ENCODE results near the gene GPR160. TPM values are rescaled to one million over a fixed set of nuclear protein-coding genes. Genes with fewer than 3 reads are reported as not detected.

The GPR160 gene
- total and polyA plus RNA-seq, 3 donors from 2014 or later, result 3.9 to 10.4 (median 4.2) TPM

DNA sequence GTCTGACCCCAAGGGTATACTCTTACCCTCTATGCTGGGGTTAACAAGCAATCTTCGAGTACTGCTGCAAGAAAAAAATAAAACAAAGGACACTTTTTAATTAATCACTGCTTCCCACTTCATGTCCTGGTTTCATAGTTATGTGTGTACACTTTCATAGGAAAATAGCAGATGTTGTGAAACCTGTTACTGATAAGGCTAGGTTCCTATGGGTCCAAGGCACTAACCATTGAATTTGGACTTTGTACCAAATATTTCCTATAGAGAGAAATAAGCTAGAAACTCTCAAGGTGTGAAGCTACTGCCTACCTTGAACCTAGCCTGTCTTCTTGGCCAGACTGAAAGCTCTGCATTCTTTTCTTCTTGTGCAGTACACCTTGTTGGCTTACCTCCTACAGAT lies 14.6 kb upstream of the GPR160 start:
- H3K9me3 ChIP-seq, result no peaks in the 10 kb centered on the region
- no peaks in the 10 kb centered on the region for H3K4me1 ChIP-seq
- intact Hi-C loops (cut with DNase I; ENCODE audit: low total_unique reads), result no loop called here
- DNase-seq, result no peak
- no peak overlapping the region for H3K4me3 ChIP-seq
- 76 to 94% methylated on average over 1 of the region's 1 CpG for WGBS, 2 donors
- TF ChIP-seq POLR2A (IDR thresholded peaks at IDR 0.05), result no peak
- TF ChIP-seq, protein P1, sequence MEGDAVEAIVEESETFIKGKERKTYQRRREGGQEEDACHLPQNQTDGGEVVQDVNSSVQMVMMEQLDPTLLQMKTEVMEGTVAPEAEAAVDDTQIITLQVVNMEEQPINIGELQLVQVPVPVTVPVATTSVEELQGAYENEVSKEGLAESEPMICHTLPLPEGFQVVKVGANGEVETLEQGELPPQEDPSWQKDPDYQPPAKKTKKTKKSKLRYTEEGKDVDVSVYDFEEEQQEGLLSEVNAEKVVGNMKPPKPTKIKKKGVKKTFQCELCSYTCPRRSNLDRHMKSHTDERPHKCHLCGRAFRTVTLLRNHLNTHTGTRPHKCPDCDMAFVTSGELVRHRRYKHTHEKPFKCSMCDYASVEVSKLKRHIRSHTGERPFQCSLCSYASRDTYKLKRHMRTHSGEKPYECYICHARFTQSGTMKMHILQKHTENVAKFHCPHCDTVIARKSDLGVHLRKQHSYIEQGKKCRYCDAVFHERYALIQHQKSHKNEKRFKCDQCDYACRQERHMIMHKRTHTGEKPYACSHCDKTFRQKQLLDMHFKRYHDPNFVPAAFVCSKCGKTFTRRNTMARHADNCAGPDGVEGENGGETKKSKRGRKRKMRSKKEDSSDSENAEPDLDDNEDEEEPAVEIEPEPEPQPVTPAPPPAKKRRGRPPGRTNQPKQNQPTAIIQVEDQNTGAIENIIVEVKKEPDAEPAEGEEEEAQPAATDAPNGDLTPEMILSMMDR (IDR thresholded peaks at IDR 0.05), result no peak
- no peaks in the 10 kb centered on the region for H3K36me3 ChIP-seq (ENCODE audit: low read depth, missing control alignments)
- no peaks in the 10 kb centered on the region for H3K27me3 ChIP-seq
- no peak overlapping the region for H3K27ac ChIP-seq

DNA sequence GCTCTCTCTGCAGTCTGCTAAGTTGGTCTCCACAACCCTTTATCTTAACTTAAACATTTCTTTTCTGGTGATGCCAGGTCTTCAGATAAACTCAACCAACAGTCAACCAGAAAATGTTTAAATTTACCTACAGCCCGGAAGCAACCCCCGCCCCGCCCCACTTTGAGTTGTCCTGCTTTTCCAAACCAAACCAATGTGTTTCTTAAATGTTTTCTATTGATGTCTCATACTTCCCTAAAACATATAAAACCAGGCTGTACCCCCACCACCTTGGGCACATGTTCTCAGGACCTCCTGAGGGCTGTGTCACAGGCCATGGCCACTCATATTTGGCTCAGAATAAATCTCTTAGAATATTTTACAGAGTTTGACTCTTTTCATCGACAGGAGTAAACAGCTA lies 13.2 kb upstream of the GPR160 start:
- Histone ChIP-seq H3K27me3 (no peaks in the 10 kb centered on the region), H3K27ac (no peak overlapping the region), H3K9me3 (no peaks in the 10 kb centered on the region), H3K4me3 (no peak overlapping the region), H3K36me3 (ENCODE audit: low read depth, missing control alignments) (no peaks in the 10 kb centered on the region), H3K4me1 (no peaks in the 10 kb centered on the region)
- 92 to 94% methylated on average over 4 of the region's 4 CpGs for WGBS, 2 donors
- no peak for DNase-seq
- intact Hi-C loops (cut with DNase I; ENCODE audit: low total_unique reads), result no loop called here
- TF ChIP-seq, protein P1 (IDR thresholded peaks at IDR 0.05), result no peak
- TF ChIP-seq POLR2A (IDR thresholded peaks at IDR 0.05), result no peak

DNA sequence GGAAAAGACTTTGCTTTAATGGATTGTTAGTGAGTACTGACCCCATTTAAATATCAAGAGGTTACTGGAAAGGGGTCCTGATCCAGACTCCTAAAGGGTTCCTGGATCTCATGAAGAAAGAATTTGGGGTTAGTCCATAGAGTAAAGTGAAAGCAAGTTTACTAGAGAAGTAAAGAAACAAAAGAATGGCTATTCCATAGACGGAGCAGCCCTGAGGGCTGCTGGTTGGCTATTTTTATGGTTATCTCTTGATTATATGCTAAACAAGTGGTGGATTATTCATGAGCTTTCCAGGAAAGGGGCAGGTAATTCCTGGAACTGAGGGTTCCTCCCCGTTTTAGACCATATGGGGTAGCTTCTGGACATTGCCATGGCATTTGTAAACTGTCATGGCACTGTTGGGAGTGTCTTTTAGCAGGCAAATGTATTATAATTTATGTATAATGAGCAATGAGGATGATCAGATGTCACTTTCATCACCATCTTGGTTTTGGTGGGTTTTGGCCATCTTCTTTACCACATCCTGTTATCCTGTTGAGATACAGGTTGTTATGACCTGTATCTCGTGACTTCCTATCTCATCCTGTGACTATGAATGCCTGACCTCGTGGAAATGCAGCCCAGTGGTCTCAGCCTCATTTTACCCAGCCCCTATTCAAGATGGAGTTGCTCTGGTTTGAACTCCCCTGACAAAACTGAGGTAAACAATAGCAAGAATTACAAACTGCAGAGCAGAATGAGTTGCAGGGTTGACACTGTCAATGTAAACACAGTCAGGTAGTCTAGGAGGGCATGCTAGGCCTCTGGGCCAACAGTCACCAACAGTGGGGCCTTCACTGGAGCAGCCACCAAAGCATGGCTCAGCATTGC lies 10.3 kb upstream of the GPR160 start:
- Histone ChIP-seq H3K9me3 (no peaks in the 10 kb centered on the region), H3K36me3 (ENCODE audit: low read depth, missing control alignments) (no peaks in the 10 kb centered on the region), H3K4me1 (no peaks in the 10 kb centered on the region), H3K4me3 (no peak overlapping the region), H3K27me3 (no peaks in the 10 kb centered on the region), H3K27ac (no peak overlapping the region)
- WGBS, 2 donors, result 75 to 82% methylated on average over 4 of the region's 4 CpGs
- no peak for TF ChIP-seq POLR2A (IDR thresholded peaks at IDR 0.05)
- TF ChIP-seq, protein P1 (IDR thresholded peaks at IDR 0.05), result no peak
- no peak for DNase-seq
- intact Hi-C loops (cut with DNase I; ENCODE audit: low total_unique reads), result no loop called here

DNA sequence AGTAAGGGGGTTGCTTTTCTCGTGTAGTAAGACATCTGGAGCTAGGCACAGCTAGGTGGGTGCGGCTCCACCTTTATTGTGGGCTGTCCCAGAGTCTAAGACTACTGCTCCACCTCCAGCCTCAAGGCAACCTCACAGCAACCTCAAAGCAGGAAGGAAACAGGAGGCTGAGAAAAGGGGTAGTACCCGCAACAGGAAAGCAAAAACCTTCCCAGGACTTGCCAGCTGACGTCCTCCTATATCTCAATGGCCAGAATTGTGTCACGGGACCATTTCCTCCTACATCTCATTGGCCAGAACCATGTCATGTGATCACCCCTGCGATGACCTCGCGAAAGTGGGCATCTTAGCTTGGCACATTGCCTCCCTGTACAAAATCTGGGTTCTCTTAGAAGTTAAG lies 4.3 kb upstream of the GPR160 start:
- TF ChIP-seq, protein P1 (IDR thresholded peaks at IDR 0.05), result no peak
- TF ChIP-seq POLR2A (IDR thresholded peaks at IDR 0.05), result no peak
- no peak overlapping the region for H3K27ac ChIP-seq
- H3K36me3 ChIP-seq (ENCODE audit: low read depth, missing control alignments), result no peaks in the 10 kb centered on the region
- no peaks in the 10 kb centered on the region for H3K9me3 ChIP-seq
- peak overlapping the region in 1 of 2 donors; percentile 39 for H3K4me3 ChIP-seq
- DNase-seq, result peak; percentile 34
- H3K27me3 ChIP-seq, result no peaks in the 10 kb centered on the region
- 58 to 65% methylated on average over 8 of the region's 8 CpGs for WGBS, 2 donors
- H3K4me1 ChIP-seq, result no peaks in the 10 kb centered on the region
- intact Hi-C loops (cut with DNase I; ENCODE audit: low total_unique reads), result no loop called here

All from testis (tissue), 3 donors.